NK-92 (cell line): ENCODE measurements around the gene CD300LG.
"Not testable (repeated sequence)": the region's sequence is repeated elsewhere in the genome, so short reads cannot be mapped to it uniquely, and the experiment has no call there.

Experiments used
- DNase-seq: peaks from one replicate; lab custom pipeline; 2025; ENCODE audit not compliant: unreplicated experiment; lab: John Stamatoyannopoulos, UW

CD300LG gene

GRCh38 chr17:43877451-43878155, 30.6 kb downstream of the CD300LG start:
- DNase-seq: no peak

- DNase-seq: no peak
These were observed 31.5 kb downstream of the CD300LG start for GRCh38 chr17:43878260-43879175.

DNA sequence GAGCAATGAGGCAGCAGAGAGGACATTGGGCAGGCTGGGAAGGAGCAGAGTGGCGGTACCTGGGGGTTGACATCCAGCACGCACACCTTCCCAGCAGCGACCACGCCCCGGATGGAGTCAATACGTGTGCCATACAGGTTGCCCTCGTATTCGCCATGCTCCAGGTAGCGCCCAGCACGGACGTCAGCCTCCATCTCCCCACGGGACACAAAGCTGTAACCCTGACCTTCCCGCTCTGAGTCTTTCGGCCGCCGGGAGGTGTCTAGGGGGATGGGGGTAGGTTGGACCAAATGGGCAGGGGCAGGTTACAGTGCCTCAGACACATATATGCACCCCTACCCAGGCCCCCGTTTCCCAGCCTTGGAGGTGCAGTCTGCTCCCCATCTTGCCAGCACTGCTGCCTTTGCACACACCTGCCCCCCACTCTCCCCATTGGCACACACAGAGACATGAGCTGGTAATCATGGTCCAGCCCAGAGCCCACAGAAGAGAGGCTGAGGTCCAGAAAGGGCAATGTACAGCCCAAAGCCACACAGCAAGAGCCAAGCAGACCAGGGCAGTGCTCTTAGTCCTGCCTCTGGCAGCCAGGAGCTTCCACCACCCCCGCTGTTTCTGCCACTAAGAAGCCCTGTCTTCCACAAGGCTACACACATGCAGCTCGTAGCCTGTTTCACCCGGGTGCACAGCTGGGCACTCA, 32.9 kb downstream of the CD300LG start:
- DNase-seq: no peak

DNA sequence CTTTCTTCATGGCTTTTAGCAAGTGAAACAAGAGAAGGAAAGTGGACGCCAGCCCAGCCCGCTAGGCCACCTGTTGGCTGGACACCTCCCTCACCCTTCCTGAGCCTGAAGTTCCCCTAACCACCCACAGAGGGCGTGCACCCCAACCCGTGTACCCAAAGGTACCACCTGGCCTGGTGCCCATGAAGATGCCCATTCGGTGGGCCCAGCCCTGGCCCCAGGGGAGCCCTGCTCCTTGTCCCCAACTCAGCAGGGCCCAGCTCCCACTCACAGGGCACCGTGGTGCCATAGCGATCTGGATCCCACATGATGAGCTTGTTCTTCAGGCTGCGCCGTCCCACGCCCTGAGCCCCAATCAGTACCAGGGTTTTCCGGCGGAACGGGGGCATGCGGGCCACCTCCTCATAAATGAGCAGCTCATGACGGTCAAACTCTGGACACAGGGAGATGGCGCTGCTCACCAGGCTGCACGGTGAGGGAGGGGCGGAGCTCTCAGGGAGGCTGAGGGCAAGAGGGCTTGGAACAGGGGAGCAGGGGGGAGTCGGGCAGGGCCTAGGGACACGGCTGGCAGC, 33.5 kb downstream of the CD300LG start:
- DNase-seq: no peak

- no peak for DNase-seq
These were observed 34.2 kb downstream of the CD300LG start for GRCh38 chr17:43881181-43881580.

DNA sequence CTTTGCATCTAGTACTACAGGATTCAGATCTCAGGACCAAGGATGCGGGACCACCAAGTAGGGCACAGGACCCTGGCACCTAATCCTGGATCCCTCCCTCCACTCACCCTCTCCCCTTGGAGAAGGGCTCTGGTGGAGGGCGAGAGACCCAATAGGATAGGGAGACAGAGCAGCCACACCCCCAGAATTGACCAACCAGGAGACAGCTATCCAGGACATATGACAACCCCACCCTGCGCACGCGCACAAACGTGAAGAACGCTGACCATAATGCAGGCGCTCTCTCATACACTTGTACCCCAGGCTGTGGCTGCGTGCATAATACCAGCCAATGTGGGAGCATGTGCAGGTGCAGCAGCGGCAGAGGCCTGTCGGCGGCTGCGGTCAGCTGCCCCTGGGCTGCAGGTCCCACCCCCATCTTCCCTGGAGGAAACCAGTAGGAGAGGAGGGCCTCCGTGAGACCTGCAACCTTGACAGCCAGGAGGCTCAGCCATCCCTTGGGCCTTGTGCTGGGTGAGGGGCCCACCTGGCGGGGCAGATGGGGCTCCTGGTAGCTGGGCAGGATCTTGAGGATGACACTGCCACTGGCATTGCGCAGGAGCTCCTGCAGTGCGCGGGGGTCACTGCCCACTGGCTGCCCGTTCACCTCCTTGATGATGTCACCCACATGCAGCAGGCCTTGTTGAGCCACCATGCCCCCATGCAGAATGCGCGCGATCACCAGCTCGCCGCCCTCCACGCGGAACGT, 35.0 kb downstream of the CD300LG start:
- DNase-seq: no peak

GRCh38 chr17:43882761-43883415, 35.9 kb downstream of the CD300LG start:
- DNase-seq: no peak

- DNase-seq: no peak
These were observed 41.6 kb downstream of the CD300LG start for GRCh38 chr17:43888548-43888947.

GRCh38 chr17:43890240-43890639, 43.3 kb downstream of the CD300LG start:
- DNase-seq: no peak

- no peak for DNase-seq
These were observed 45.1 kb downstream of the CD300LG start for GRCh38 chr17:43891851-43892646.

- DNase-seq: no peak
These were observed 45.6 kb downstream of the CD300LG start for GRCh38 chr17:43892647-43892952.

DNA sequence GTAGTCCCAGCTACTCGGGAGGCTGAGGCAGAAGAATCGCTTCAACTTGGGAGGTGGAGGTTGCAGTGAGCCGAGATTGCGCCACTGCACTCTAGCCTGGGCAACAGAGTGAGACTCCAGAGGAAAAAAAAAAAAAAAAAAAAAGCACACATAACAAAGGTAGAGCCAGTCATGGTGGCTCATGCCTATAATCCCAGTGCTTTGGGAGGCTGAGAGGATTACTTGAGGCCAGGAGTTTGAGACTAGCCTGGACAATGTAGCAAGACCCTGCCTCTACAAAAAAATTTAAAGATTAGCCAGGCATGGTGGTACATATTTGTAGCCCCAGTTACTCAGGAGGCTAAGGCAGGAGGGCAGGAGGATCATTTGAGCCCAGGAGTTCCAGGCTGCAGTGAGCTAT, 47.5 kb downstream of the CD300LG start:
- not testable (repeated sequence) for DNase-seq

DNA sequence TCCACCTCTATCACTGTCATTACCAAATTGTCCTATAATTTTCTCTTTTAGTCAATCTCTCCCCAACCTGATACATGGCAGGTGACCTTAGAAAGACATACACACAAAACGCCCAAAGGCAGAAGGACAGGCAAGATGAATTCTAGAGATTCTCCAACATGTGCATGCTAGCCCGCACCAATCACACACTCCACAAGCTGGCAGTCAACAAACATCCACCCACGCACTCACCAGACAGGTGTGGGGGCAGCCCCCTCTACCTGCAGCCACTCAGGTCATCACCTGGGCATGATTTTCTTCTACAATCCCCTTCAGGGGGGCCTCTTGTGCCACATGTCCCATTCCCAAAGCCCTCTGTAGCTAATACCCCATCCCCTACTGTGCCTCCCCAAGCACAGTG, 50.9 kb downstream of the CD300LG start:
- no peak for DNase-seq

- no peak for DNase-seq
These were observed 51.5 kb downstream of the CD300LG start for GRCh38 chr17:43898446-43898845.

GRCh38 chr17:43900183-43900857, 53.3 kb downstream of the CD300LG start:
- DNase-seq: peak; percentile 16

- no peak for DNase-seq
These were observed 54.1 kb downstream of the CD300LG start for GRCh38 chr17:43900858-43901754.

- no peak for DNase-seq
These were observed 55.0 kb downstream of the CD300LG start for GRCh38 chr17:43901861-43902589.
